GM19395 (cell line): ENCODE results near the gene LRRTM4.
"Not testable (repeated sequence)": the region's sequence is repeated elsewhere in the genome, so short reads cannot be mapped to it uniquely, and the experiment has no call there.

Experiments
- ATAC-seq: cut with Tn5 transposase; IDR thresholded peaks from one replicate; pipeline ENCODE4 v1.9.1; 2021; ENCODE audit warnings: mild to moderate bottlenecking, moderate library complexity; ENCODE audit not compliant: unreplicated experiment

LRRTM4 gene

GRCh38 chr2:77095525-77095924 is 426.7 kb downstream of the LRRTM4 start:
- not testable (repeated sequence) for ATAC-seq

- no peak for ATAC-seq
These were observed 427.1 kb downstream of the LRRTM4 start for GRCh38 chr2:77095096-77095495.

GRCh38 chr2:77088424-77088823 is 433.8 kb downstream of the LRRTM4 start:
- ATAC-seq, result not testable (repeated sequence)

- no peak for ATAC-seq
These were observed 434.2 kb downstream of the LRRTM4 start for GRCh38 chr2:77087987-77088414.

- ATAC-seq, result no peak
These were observed 435.7 kb downstream of the LRRTM4 start for GRCh38 chr2:77086478-77086877.

- no peak for ATAC-seq
These were observed 436.1 kb downstream of the LRRTM4 start for GRCh38 chr2:77086051-77086450.

- ATAC-seq, result no peak
These were observed 436.6 kb downstream of the LRRTM4 start for GRCh38 chr2:77085561-77085960.

- ATAC-seq, result no peak
These were observed 440.6 kb downstream of the LRRTM4 start for GRCh38 chr2:77081597-77081996.

GRCh38 chr2:77064324-77064723 is 457.9 kb downstream of the LRRTM4 start:
- ATAC-seq, result no peak

GRCh38 chr2:77054938-77055337 is 467.2 kb downstream of the LRRTM4 start:
- no peak for ATAC-seq

GRCh38 chr2:77046339-77046738 is 475.8 kb downstream of the LRRTM4 start:
- ATAC-seq, result no peak

- ATAC-seq, result not testable (repeated sequence)
These were observed 476.7 kb downstream of the LRRTM4 start for GRCh38 chr2:77045456-77045855.

GRCh38 chr2:77034445-77034844 is 487.7 kb downstream of the LRRTM4 start:
- no peak for ATAC-seq

- not testable (repeated sequence) for ATAC-seq
These were observed 492.9 kb downstream of the LRRTM4 start for GRCh38 chr2:77029237-77029636.

GRCh38 chr2:77028032-77028600 is 494.1 kb downstream of the LRRTM4 start:
- ATAC-seq, result no peak

- ATAC-seq, result no peak
These were observed 496.5 kb downstream of the LRRTM4 start for GRCh38 chr2:77025714-77026113.

- ATAC-seq, result no peak
These were observed 501.0 kb downstream of the LRRTM4 start for GRCh38 chr2:77021161-77021560.

GRCh38 chr2:77018219-77018618 is 504.0 kb downstream of the LRRTM4 start:
- ATAC-seq, result no peak

GRCh38 chr2:77017355-77017745 is 504.8 kb downstream of the LRRTM4 start:
- no peak for ATAC-seq

GRCh38 chr2:77016443-77017354 is 505.5 kb downstream of the LRRTM4 start:
- no peak for ATAC-seq

- ATAC-seq, result no peak
These were observed 508.2 kb downstream of the LRRTM4 start for GRCh38 chr2:77013953-77014352.

GRCh38 chr2:77013457-77013856 is 508.7 kb downstream of the LRRTM4 start:
- ATAC-seq, result no peak
